GM23248 (cell line): ENCODE results near the gene SKP1. TPM values are rescaled to one million over a fixed set of nuclear protein-coding genes. Genes with fewer than 3 reads are reported as not detected.

Experiments
- DNase-seq: peaks from one replicate; pipeline ENCODE4 v3.0.0-alpha.2; 2015
- H2AFZ ChIP-seq: fragments of 200-600 bp; sonication (generic); 2 replicates; pipeline ENCODE4 v1.6.1; 2016; ENCODE audit warnings: antibody characterized with exemption
- H3F3A ChIP-seq: fragments of 200-600 bp; sonication (generic); 2 replicates; pipeline ENCODE4 v1.6.1; 2016; ENCODE audit warnings: mild to moderate bottlenecking, antibody characterized with exemption, mixed run types; ENCODE audit not compliant: insufficient read depth
- H3K27ac ChIP-seq: fragments of 200-600 bp; sonication (generic); 2 replicates; pipeline ENCODE4 v1.5.1; 2016; ENCODE audit warnings: mild to moderate bottlenecking
- H3K27me3 ChIP-seq: fragments of 200-600 bp; sonication (generic); replicated peaks from 2 replicates; pipeline ENCODE4 v1.6.1; 2016; ENCODE audit warnings: mild to moderate bottlenecking; ENCODE audit not compliant: insufficient read depth
- H3K36me3 ChIP-seq: fragments of 200-600 bp; sonication (generic); 2 replicates; pipeline ENCODE4 v1.6.1; 2016; ENCODE audit warnings: low read depth, mild to moderate bottlenecking
- H3K4me1 ChIP-seq: fragments of 200-600 bp; sonication (generic); 2 replicates; pipeline ENCODE4 v1.6.1; 2016; ENCODE audit warnings: mild to moderate bottlenecking; ENCODE audit not compliant: insufficient read depth
- H3K4me2 ChIP-seq: fragments of 200-600 bp; sonication (generic); one replicate; pipeline ENCODE4 v1.6.1; 2016; ENCODE audit warnings: mild to moderate bottlenecking; ENCODE audit not compliant: unreplicated experiment
- H3K4me3 ChIP-seq: fragments of 200-600 bp; sonication (generic); 2 replicates; pipeline ENCODE4 v1.5.1; 2016; ENCODE audit warnings: mild to moderate bottlenecking
- H3K79me2 ChIP-seq: fragments of 200-600 bp; sonication (generic); 2 replicates; pipeline ENCODE4 v1.6.1; 2016; ENCODE audit warnings: mild to moderate bottlenecking; ENCODE audit not compliant: insufficient read depth
- H3K9ac ChIP-seq: fragments of 200-600 bp; sonication (generic); 2 replicates; pipeline ENCODE4 v1.6.1; 2016; ENCODE audit warnings: mild to moderate bottlenecking
- H3K9me2 ChIP-seq: fragments of 200-600 bp; sonication (generic); 2 replicates; pipeline ENCODE4 v1.6.1; 2016; ENCODE audit warnings: mixed run types, mild to moderate bottlenecking, moderate library complexity; ENCODE audit not compliant: insufficient read depth
- H3K9me3 ChIP-seq: fragments of 200-600 bp; sonication (generic); one replicate; pipeline ENCODE4 v1.6.1; 2017; ENCODE audit warnings: low read depth
- H4K20me1 ChIP-seq: fragments of 200-600 bp; sonication (generic); 2 replicates; pipeline ENCODE4 v1.6.0; 2016; ENCODE audit not compliant: insufficient read depth
- EZH2 ChIP-seq: fragments of 200-600 bp; sonication (generic); IDR thresholded peaks from 2 replicates; pipeline ENCODE4 v1.6.1; 2018; ENCODE audit warnings: antibody characterized with exemption, mild to moderate bottlenecking; ENCODE audit not compliant: insufficient read depth, poor library complexity, severe bottlenecking
- EZH2phosphoT487 ChIP-seq: fragments of 200-600 bp; sonication (generic); IDR thresholded peaks from 2 replicates; pipeline ENCODE4 v1.6.1; 2018; ENCODE audit warnings: antibody characterized with exemption, moderate library complexity, mild to moderate bottlenecking, low read depth; ENCODE audit not compliant: insufficient read depth
- WGBS, 2 experiments: methylation state at CpG; one replicate each; pipeline ENCODE4 v1.1.6; 2015 to 2017; ENCODE audit warnings: low lambda C conversion rate in 2 of 2, low coverage in 1 of 2; ENCODE audit errors: missing lambda C conversion rate in 2 of 2; 5-methylcytosine and 5-hydroxymethylcytosine counted together
- in situ Hi-C: fragments of 300-500 bp; cut with MboI; formaldehyde crosslinking; loops from 2 replicates; pipeline ENCODE4 v1.15.0; 2020
- polyA plus RNA-seq: library from polyadenylated mRNA; unstranded; fragments of >200 nt; fragmentation: Nextera tagmentation; extraction: Ambion mirVana; gene quantifications from 2 replicates; pipeline ENCODE4 v1.2.1, GENCODE V29; 2016
- total RNA-seq: library from RNA; depleted of rRNA; stranded (reverse); fragments of >200 nt; shearing (Covaris generic); gene quantifications from 2 replicates; pipeline ENCODE4 v1.2.3, GENCODE V29; 2014

SKP1 gene
- total and polyA plus RNA-seq, 2 experiments from 2014 or later, result 238 to 1,145 TPM

GRCh38 chr5:134146651-134147518 lies 29.9 kb downstream of the SKP1 start:
- Histone ChIP-seq H3K4me3 (no peak overlapping the region), H3K4me1 (peaks cover 9% of the 10 kb centered on the region), H3K79me2 (peaks cover 76% of the 10 kb centered on the region), H3K9me3 (no peaks in the 10 kb centered on the region), H3K36me3 (peaks cover 19% of the 10 kb centered on the region), H3K27ac (no peak overlapping the region), H3K9me2 (no peaks in the 10 kb centered on the region), H3K27me3 (no peaks in the 10 kb centered on the region), H3F3A (peaks cover 32% of the 10 kb centered on the region), H3K9ac (no peak overlapping the region), H3K4me2 (no peak overlapping the region), H2AFZ (no peak overlapping the region), H4K20me1 (peaks cover 8% of the 10 kb centered on the region; the same call in 1 of the 2 replicates)
- WGBS, 2 experiments, result 80 to 87% methylated on average over 4 of the region's 4 CpGs
- in situ Hi-C loops, result no loop called here
- TF ChIP-seq EZH2phosphoT487 (no peak), EZH2 (no peak)
- peak; percentile 21 for DNase-seq

GRCh38 chr5:134145779-134146581 lies 30.8 kb downstream of the SKP1 start:
- no peak overlapping the region for H3K4me2 ChIP-seq
- WGBS, 2 experiments, result 84 to 90% methylated on average over 11 to 13 of the region's 13 CpGs
- H3K79me2 ChIP-seq, result peaks cover 68% of the 10 kb centered on the region
- H3K36me3 ChIP-seq, result peaks cover 19% of the 10 kb centered on the region
- peaks cover 6% of the 10 kb centered on the region; the same call in 1 of the 2 replicates for H3K4me1 ChIP-seq
- TF ChIP-seq EZH2phosphoT487 (no peak), EZH2 (no peak)
- H3K27me3 ChIP-seq, result no peaks in the 10 kb centered on the region
- peaks cover 8% of the 10 kb centered on the region; the same call in 1 of the 2 replicates for H4K20me1 ChIP-seq
- no peak overlapping the region for H2AFZ ChIP-seq
- in situ Hi-C loops, result no loop called here
- no peak overlapping the region; the same call in 1 of the 2 replicates for H3K9ac ChIP-seq
- H3K9me3 ChIP-seq, result no peaks in the 10 kb centered on the region
- peak; percentile 75 for DNase-seq
- H3F3A ChIP-seq, result peaks cover 26% of the 10 kb centered on the region
- no peak overlapping the region for H3K4me3 ChIP-seq
- no peaks in the 10 kb centered on the region for H3K9me2 ChIP-seq
- H3K27ac ChIP-seq, result peak overlapping the region; percentile 17; the same call in 1 of the 2 replicates

GRCh38 chr5:134145041-134145757 lies 31.6 kb downstream of the SKP1 start:
- peaks cover 19% of the 10 kb centered on the region for H3F3A ChIP-seq
- H3K27me3 ChIP-seq, result no peaks in the 10 kb centered on the region
- H4K20me1 ChIP-seq, result peaks cover 3% of the 10 kb centered on the region; the same call in 1 of the 2 replicates
- in situ Hi-C loops, result no loop called here
- peaks cover 13% of the 10 kb centered on the region; the same call in 1 of the 2 replicates for H3K36me3 ChIP-seq
- peaks cover 6% of the 10 kb centered on the region; the same call in 1 of the 2 replicates for H3K4me1 ChIP-seq
- no peak overlapping the region; the same call in 1 of the 2 replicates for H3K9ac ChIP-seq
- no peak for DNase-seq
- H3K9me3 ChIP-seq, result no peaks in the 10 kb centered on the region
- WGBS, 2 experiments, result 5 to 24% methylated on average over 1 of the region's 1 CpG
- no peak overlapping the region for H3K4me3 ChIP-seq
- H2AFZ ChIP-seq, result no peak overlapping the region
- H3K4me2 ChIP-seq, result no peak overlapping the region
- H3K79me2 ChIP-seq, result peaks cover 66% of the 10 kb centered on the region
- peak overlapping the region; percentile 17; the same call in 1 of the 2 replicates for H3K27ac ChIP-seq
- TF ChIP-seq EZH2, result no peak
- TF ChIP-seq EZH2phosphoT487, result no peak
- H3K9me2 ChIP-seq, result no peaks in the 10 kb centered on the region
